Embryonic facial prominence (tissue), 1 donor: ENCODE data around the gene BEND6.

Experiments used
- DNase-seq: peaks from one replicate; pipeline ENCODE4 v3.0.0-alpha.2; 2016; ENCODE audit errors: extremely low spot score

BEND6 gene, protein sequence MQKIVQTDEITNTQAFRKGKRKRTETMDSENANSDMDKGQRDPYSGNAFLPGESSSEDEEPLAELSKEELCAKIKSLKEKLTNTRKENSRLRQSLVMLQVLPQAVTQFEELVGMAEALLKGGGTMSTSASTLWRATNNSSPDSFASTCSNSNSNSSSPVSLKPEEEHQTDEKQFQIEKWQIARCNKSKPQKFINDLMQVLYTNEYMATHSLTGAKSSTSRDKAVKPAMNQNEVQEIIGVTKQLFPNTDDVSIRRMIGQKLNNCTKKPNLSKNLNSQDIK

GRCh38 chr6:56954403-56955170 is at the start of gene BEND6:
Gene BEND6, plus strand, starts transcription at chr6:56955107. Its CDS starts 26,704 bp downstream, at chr6:56981811.
- peak; percentile 29 for DNase-seq

- DNase-seq: no peak
These were observed 49.5 kb upstream of the BEND6 start for GRCh38 chr6:56905378-56905777.

GRCh38 chr6:56906752-56907151 is 48.2 kb upstream of the BEND6 start:
- no peak for DNase-seq

GRCh38 chr6:56909115-56909907 is 45.6 kb upstream of the BEND6 start:
- DNase-seq: no peak

DNA sequence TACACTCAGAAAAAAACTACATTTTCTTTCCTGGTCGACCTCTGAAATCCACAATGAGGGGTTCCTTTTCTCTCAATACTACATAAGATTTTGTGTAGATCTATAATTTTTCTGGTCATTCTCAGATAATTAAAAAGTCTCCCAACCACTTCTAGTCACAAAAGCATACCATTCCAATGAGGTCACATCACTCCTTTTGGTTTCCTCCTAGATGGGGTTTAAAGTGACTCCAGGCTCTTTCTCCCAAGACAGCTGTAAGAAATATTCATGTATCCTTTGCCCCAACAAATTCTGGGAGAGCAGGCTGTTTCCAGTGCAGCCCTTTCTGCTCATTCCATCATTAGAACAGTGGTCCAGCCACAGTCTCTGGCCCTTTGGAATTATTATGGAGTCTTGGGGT is 43.1 kb upstream of the BEND6 start:
- DNase-seq: no peak

DNA sequence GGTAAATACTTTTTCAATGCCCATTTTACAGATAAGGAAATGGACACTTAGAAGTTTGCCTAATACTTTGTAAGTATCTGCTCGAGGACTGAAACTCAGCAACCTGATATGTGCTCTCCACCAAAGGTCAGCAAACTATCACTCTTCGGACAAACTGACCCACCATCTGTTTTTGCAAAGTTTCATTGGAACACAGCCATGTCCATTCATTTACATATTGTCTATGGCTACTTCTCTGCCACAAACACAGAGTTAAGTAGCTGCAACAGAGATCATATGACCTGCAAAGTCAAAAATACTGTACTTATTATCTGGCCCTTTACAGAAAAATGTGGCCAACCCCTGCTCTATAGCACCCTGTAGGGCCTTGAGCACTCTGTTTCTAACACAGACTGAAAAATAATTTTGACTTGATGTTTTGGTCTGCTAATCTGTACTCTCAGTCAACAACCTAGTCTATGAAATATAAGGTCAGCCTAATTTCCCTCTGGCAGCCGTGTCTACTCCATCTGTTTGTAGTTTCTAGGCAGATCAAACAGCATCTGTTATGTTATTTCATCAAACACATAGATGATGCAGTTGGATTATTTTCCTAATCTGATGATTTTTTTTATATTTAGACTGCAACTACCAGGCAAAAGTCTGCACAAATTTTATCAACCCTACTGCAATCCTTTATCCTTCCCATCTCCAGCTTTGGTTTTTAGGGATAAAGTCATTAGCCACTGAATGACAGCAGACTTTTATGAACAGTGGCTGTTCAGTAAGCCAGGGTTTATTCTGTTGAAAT is 41.4 kb upstream of the BEND6 start:
- DNase-seq: no peak

- DNase-seq: no peak
These were observed 39.9 kb upstream of the BEND6 start for GRCh38 chr6:56914798-56915658.

- DNase-seq: no peak
These were observed 39.1 kb upstream of the BEND6 start for GRCh38 chr6:56915832-56916231.

DNA sequence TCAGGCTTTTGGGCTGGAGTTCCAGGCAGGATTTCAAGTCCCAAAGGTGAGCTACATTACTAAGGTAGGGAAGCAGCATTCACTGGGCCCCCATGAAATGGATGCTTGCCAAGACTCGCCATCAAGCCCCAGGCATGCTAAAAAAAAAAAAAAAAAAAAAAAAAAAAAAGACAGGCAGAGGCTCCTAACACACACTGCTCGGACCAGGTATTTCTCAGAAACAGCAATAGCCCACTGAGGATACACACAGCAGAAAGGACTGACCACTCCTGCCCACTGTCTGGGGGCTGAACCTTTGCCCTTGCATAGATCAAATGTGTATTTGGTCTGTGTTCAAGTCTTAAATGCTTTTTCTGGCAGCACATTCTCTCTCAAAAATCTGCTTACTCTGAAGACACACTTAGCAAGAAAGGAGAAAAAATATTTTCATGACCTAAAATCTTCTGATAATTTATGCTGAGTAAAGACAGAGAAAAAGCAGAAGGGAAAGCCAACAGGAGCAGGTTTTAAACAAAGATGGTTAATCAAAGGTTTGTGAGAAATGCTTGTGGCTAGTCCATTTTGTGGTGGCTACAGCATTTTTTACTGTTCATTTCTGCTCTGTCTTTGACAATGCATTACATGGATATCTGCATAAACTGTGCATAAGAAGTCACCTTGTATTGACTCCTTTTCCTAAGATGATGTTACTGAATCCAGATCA is 37.9 kb upstream of the BEND6 start:
- DNase-seq: no peak

GRCh38 chr6:56922645-56923044 is 32.3 kb upstream of the BEND6 start:
- DNase-seq: no peak

DNA sequence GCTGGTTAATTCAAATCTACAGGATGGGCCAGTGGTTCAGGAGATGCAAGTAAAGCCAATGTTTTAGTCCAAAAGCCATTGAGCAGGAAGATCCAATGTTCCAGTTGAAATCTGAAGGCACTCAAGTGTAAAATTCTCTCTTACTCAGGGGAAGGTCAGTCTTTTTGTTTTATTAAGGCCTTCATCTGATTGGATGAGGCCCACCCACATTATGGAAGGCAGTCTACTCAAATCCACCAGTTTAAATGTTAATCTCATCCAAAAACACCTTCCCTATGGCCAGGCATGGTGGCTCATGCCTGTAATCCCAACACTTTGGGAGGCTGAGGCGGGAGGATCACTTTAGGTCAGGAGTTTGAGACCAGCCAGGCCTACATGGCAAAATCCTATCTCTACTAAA is 31.3 kb upstream of the BEND6 start:
- no peak for DNase-seq

- no peak for DNase-seq
These were observed 27.1 kb upstream of the BEND6 start for GRCh38 chr6:56927538-56928453.

DNA sequence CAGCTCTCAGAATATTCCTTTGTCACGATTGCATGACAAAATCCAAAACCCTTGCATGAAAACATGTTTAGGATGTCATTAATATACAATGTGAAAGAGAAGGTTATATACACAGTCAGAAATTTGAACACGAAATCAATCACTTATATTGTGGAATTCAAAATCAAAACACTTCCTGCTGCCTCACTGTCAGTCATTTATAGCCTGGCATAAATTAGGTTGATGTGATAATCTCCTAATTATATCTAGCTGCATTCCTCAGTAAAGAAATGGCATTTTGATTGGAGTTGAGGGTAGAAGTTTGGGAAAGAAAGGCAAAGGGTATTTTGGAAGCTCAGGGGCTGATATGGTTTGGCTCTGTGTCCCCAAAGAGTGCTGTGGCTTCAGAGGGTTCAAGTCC is 24.1 kb upstream of the BEND6 start:
- no peak for DNase-seq

GRCh38 chr6:56932910-56933477 is 21.9 kb upstream of the BEND6 start:
- no peak for DNase-seq

GRCh38 chr6:56933650-56934049 is 21.3 kb upstream of the BEND6 start:
- DNase-seq: no peak

- DNase-seq: no peak
These were observed 20.0 kb upstream of the BEND6 start for GRCh38 chr6:56934876-56935275.

GRCh38 chr6:56936466-56936865 is 18.4 kb upstream of the BEND6 start:
- DNase-seq: no peak

DNA sequence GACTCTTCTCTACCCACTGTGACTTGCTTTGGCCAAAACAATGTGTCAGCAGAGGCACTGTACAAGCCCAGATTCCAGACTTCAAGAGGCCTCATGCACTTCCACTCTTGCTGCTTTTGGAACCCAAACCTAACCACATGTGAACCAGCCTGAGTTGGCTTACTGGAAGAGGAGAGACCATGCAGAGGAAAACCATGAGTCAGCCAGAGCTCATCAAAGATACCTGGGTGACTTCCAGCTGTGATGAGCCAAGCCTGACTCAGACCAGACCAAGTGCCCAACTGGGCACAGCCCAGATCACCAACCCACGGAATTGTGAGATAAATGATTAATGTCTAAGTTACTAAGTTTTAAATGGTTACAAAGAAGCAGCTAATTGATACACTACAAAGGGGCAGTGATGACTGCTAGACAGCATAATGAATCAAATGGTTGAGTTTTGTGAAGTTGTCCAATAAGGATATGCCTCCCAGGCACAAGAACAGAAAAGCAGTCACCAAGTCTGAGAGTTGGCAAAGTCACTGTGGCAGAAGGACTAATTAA is 16.2 kb upstream of the BEND6 start:
- DNase-seq: no peak
